ENCODE measurements around the gene ANXA5. TPM values are rescaled to one million over a fixed set of nuclear protein-coding genes. Genes with fewer than 3 reads are reported as not detected.
"Not testable (repeated sequence)": the region's sequence is repeated elsewhere in the genome, so short reads cannot be mapped to it uniquely, and the experiment has no call there.

ANXA5 gene
- 100 to 1,000 TPM in 4 of 8 experiments, 10 to 100 TPM in 4; 54.5 to 428 (median 132) TPM for total RNA-seq

- peak; percentile 84 to 97 (median 96) for ATAC-seq (replicated peaks in 6 of 8)
- H3K27ac ChIP-seq, result peak within 1 kb of the TSS; percentile 52 to 85
- H3K4me1 ChIP-seq (replicated peaks in 1 of 2), result peaks cover 6 to 11% of the 10 kb centered on the region in 2 donors
- peak within 1 kb of the TSS; percentile 81 to 91 (median 84) for H3K4me3 ChIP-seq
- in situ Hi-C loops (cut with MboI; ENCODE audit: low pct_unique_long_range_greater_than_20kb in 2 of 9, low sequenced_read_pairs in 9 of 9, unreplicated experiment in 9 of 9), result no loop called here
- WGBS, 10 experiments, result 0 to 7% (median 1%) methylated on average over 5 to 17 of the region's 91 CpGs; no CpG with 5 or more reads in 3 of the 10 experiments
These were observed at the start of gene ANXA5 for GRCh38 chr4:121696581-121697461. Gene ANXA5 (minus strand): TSS chr4:121696980. CDS start chr4:121696589, 391 bp downstream.

GRCh38 chr4:121742794-121743193, 46.0 kb upstream of the ANXA5 start:
- ATAC-seq (replicated peaks in 6 of 8), result no peak
- in situ Hi-C loops (cut with MboI; ENCODE audit: low pct_unique_long_range_greater_than_20kb in 2 of 9, low sequenced_read_pairs in 9 of 9, unreplicated experiment in 9 of 9), result loop anchor here in 1 of 9 experiments (25.0 kb wide), 1 partner anchor 280 kb away; no protein-coding TSS in a partner anchor
- no peak overlapping the region for H3K4me3 ChIP-seq
- H3K4me1 ChIP-seq (replicated peaks in 1 of 2), result no peaks in the 10 kb centered on the region
- WGBS, 10 experiments, result 47 to 100% (median 72%) methylated on average over 1 to 3 of the region's 3 CpGs; no CpG with 5 or more reads in 6 of the 10 experiments
- no peak overlapping the region for H3K27ac ChIP-seq

- WGBS, 10 experiments, result 31 to 93% (median 50%) methylated on average over 2 to 7 of the region's 7 CpGs
- in situ Hi-C loops (cut with MboI; ENCODE audit: low pct_unique_long_range_greater_than_20kb in 2 of 9, low sequenced_read_pairs in 9 of 9, unreplicated experiment in 9 of 9), result loop anchor here in 1 of 9 experiments (25.0 kb wide), 1 partner anchor 279 kb away; no protein-coding TSS in a partner anchor
- H3K4me3 ChIP-seq, result no peak overlapping the region
- ATAC-seq (replicated peaks in 6 of 8), result peak in 3 of 8 experiments; percentile 10 to 94 (median 10)
- H3K4me1 ChIP-seq (replicated peaks in 1 of 2), result no peaks in the 10 kb centered on the region
- no peak overlapping the region for H3K27ac ChIP-seq
These were observed 45.0 kb upstream of the ANXA5 start for GRCh38 chr4:121741751-121742150.

GRCh38 chr4:121740796-121741409, 44.1 kb upstream of the ANXA5 start:
- H3K27ac ChIP-seq, result no peak overlapping the region
- in situ Hi-C loops (cut with MboI; ENCODE audit: low pct_unique_long_range_greater_than_20kb in 2 of 9, low sequenced_read_pairs in 9 of 9, unreplicated experiment in 9 of 9), result loop anchor here in 1 of 9 experiments (25.0 kb wide), 1 partner anchor 279 kb away; no protein-coding TSS in a partner anchor
- WGBS, 10 experiments, result 72 to 100% (median 79%) methylated on average over 1 to 10 of the region's 12 CpGs
- no peak for ATAC-seq (replicated peaks in 6 of 8)
- no peak overlapping the region for H3K4me3 ChIP-seq
- H3K4me1 ChIP-seq (replicated peaks in 1 of 2), result no peaks in the 10 kb centered on the region

GRCh38 chr4:121739575-121739974, 42.8 kb upstream of the ANXA5 start:
- in situ Hi-C loops (cut with MboI; ENCODE audit: low pct_unique_long_range_greater_than_20kb in 2 of 9, low sequenced_read_pairs in 9 of 9, unreplicated experiment in 9 of 9), result loop anchor here in 1 of 9 experiments (25.0 kb wide), 1 partner anchor 277 kb away; no protein-coding TSS in a partner anchor
- 0 to 100% (median 57%) methylated on average over 1 to 2 of the region's 2 CpGs for WGBS, 10 experiments

GRCh38 chr4:121738780-121739535, 42.2 kb upstream of the ANXA5 start:
- in situ Hi-C loops (cut with MboI; ENCODE audit: low pct_unique_long_range_greater_than_20kb in 2 of 9, low sequenced_read_pairs in 9 of 9, unreplicated experiment in 9 of 9), result loop anchor here in 1 of 9 experiments (25.0 kb wide), 1 partner anchor 277 kb away; no protein-coding TSS in a partner anchor
- no peak for ATAC-seq (replicated peaks in 6 of 8)
- 6 to 100% (median 82%) methylated on average over 1 to 2 of the region's 2 CpGs; no CpG with 5 or more reads in 3 of the 10 experiments for WGBS, 10 experiments

More at GRCh38 chr4:121739575-121739974, 42.8 kb upstream of the ANXA5 start:
- ATAC-seq (replicated peaks in 6 of 8), result no peak
- no peak overlapping the region for H3K27ac ChIP-seq
- H3K4me3 ChIP-seq, result no peak overlapping the region
- H3K4me1 ChIP-seq (replicated peaks in 1 of 2), result no peaks in the 10 kb centered on the region

GRCh38 chr4:121737846-121738554, 41.2 kb upstream of the ANXA5 start:
- Histone ChIP-seq H3K4me1 (replicated peaks in 1 of 2) (no peaks in the 10 kb centered on the region), H3K4me3 (no peak overlapping the region), H3K27ac (no peak overlapping the region)
- in situ Hi-C loops (cut with MboI; ENCODE audit: low pct_unique_long_range_greater_than_20kb in 2 of 9, low sequenced_read_pairs in 9 of 9, unreplicated experiment in 9 of 9), result loop anchor here in 1 of 9 experiments (25.0 kb wide), 1 partner anchor 276 kb away; no protein-coding TSS in a partner anchor
- WGBS, 10 experiments, result 30 to 92% (median 70%) methylated on average over 2 to 10 of the region's 10 CpGs
- peak in 2 of 8 experiments; percentile 48 to 60 for ATAC-seq (replicated peaks in 6 of 8)

More at GRCh38 chr4:121738780-121739535, 42.2 kb upstream of the ANXA5 start:
- no peak overlapping the region for H3K4me3 ChIP-seq
- no peaks in the 10 kb centered on the region for H3K4me1 ChIP-seq (replicated peaks in 1 of 2)
- no peak overlapping the region for H3K27ac ChIP-seq

- H3K4me3 ChIP-seq, result no peak overlapping the region
- 0 to 93% (median 40%) methylated on average over 1 to 5 of the region's 5 CpGs; no CpG with 5 or more reads in 3 of the 10 experiments for WGBS, 10 experiments
- peak in 5 of 8 experiments; percentile 40 to 78 (median 76) for ATAC-seq (replicated peaks in 6 of 8)
- H3K4me1 ChIP-seq (replicated peaks in 1 of 2), result peaks cover 0 to 4% of the 10 kb centered on the region in 2 donors
- H3K27ac ChIP-seq, result no peak overlapping the region
- in situ Hi-C loops (cut with MboI; ENCODE audit: low pct_unique_long_range_greater_than_20kb in 2 of 9, low sequenced_read_pairs in 9 of 9, unreplicated experiment in 9 of 9), result loop anchor here in 1 of 9 experiments (25.0 kb wide), 1 partner anchor 275 kb away; no protein-coding TSS in a partner anchor
These were observed 40.1 kb upstream of the ANXA5 start for GRCh38 chr4:121736735-121737351.

GRCh38 chr4:121734571-121734970, 37.8 kb upstream of the ANXA5 start:
- Histone ChIP-seq H3K27ac (no peak overlapping the region), H3K4me1 (replicated peaks in 1 of 2) (peaks cover 0 to 4% of the 10 kb centered on the region in 2 donors), H3K4me3 (no peak overlapping the region)
- in situ Hi-C loops (cut with MboI; ENCODE audit: low pct_unique_long_range_greater_than_20kb in 2 of 9, low sequenced_read_pairs in 9 of 9, unreplicated experiment in 9 of 9), result loop anchor here in 1 of 9 experiments (25.0 kb wide), 1 partner anchor 272 kb away; no protein-coding TSS in a partner anchor
- WGBS, 10 experiments, result 40 to 100% (median 87%) methylated on average over 1 of the region's 1 CpG; no CpG with 5 or more reads in 2 of the 10 experiments
- ATAC-seq (replicated peaks in 6 of 8), result no peak

GRCh38 chr4:121733942-121734341, 37.2 kb upstream of the ANXA5 start:
- 83 to 100% (median 94%) methylated on average over 1 of the region's 1 CpG; no CpG with 5 or more reads in 4 of the 10 experiments for WGBS, 10 experiments
- ATAC-seq (replicated peaks in 6 of 8), result no peak
- in situ Hi-C loops (cut with MboI; ENCODE audit: low pct_unique_long_range_greater_than_20kb in 2 of 9, low sequenced_read_pairs in 9 of 9, unreplicated experiment in 9 of 9), result loop anchor here in 1 of 9 experiments (25.0 kb wide), 1 partner anchor 272 kb away; no protein-coding TSS in a partner anchor
- Histone ChIP-seq H3K27ac (no peak overlapping the region), H3K4me3 (no peak overlapping the region), H3K4me1 (replicated peaks in 1 of 2) (peaks cover 0 to 4% of the 10 kb centered on the region in 2 donors)

- in situ Hi-C loops (cut with MboI; ENCODE audit: low pct_unique_long_range_greater_than_20kb in 2 of 9, low sequenced_read_pairs in 9 of 9, unreplicated experiment in 9 of 9), result loop anchor here in 1 of 9 experiments (25.0 kb wide), 1 partner anchor 267 kb away; no protein-coding TSS in a partner anchor
- not testable (repeated sequence) for H3K4me1 ChIP-seq (replicated peaks in 1 of 2); H3K4me3 ChIP-seq; ATAC-seq (replicated peaks in 6 of 8); H3K27ac ChIP-seq
- WGBS, 10 experiments, result 80 to 100% (median 100%) methylated on average over 1 to 2 of the region's 2 CpGs; no CpG with 5 or more reads in 6 of the 10 experiments
These were observed 33.0 kb upstream of the ANXA5 start for GRCh38 chr4:121729753-121730152.
